B cell (primary cell): ENCODE measurements around the gene SLCO3A1.

Experiments used
- EZH2 ChIP-seq: IDR thresholded peaks from 2 replicates; pipeline ENCODE4 v1.6.1; 2012; ENCODE audit warnings: borderline replicate concordance, low read depth, mild to moderate bottlenecking, moderate library complexity, low read length; ENCODE audit not compliant: insufficient read depth, poor library complexity, severe bottlenecking
- TF ChIP-seq, protein P1 (sequence below): fragments of 200-600 bp; IDR thresholded peaks from one replicate; pipeline ENCODE4 v1.8.0; 2022; ENCODE audit warnings: antibody characterized with exemption, mild to moderate bottlenecking

- TF ChIP-seq, protein P1, sequence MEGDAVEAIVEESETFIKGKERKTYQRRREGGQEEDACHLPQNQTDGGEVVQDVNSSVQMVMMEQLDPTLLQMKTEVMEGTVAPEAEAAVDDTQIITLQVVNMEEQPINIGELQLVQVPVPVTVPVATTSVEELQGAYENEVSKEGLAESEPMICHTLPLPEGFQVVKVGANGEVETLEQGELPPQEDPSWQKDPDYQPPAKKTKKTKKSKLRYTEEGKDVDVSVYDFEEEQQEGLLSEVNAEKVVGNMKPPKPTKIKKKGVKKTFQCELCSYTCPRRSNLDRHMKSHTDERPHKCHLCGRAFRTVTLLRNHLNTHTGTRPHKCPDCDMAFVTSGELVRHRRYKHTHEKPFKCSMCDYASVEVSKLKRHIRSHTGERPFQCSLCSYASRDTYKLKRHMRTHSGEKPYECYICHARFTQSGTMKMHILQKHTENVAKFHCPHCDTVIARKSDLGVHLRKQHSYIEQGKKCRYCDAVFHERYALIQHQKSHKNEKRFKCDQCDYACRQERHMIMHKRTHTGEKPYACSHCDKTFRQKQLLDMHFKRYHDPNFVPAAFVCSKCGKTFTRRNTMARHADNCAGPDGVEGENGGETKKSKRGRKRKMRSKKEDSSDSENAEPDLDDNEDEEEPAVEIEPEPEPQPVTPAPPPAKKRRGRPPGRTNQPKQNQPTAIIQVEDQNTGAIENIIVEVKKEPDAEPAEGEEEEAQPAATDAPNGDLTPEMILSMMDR: no peak
- no peak for TF ChIP-seq EZH2
Observed at GRCh38 chr15:92157666-92158298, 304.3 kb downstream of the SLCO3A1 start.
